HepG2 (cell line): ENCODE data around the gene PIP4K2C. TPM values are rescaled to one million over a fixed set of nuclear protein-coding genes. Genes with fewer than 3 reads are reported as not detected.

Experiments used
- AHR ChIP-seq: IDR thresholded peaks from 2 replicates; pipeline ENCODE4 v1.6.1; 2018; ENCODE audit warnings: missing genetic modification reagents, missing compliant biosample characterization
- GMEB2 ChIP-seq: IDR thresholded peaks from 2 replicates; pipeline ENCODE4 v1.6.1; 2016; ENCODE audit warnings: missing biosample characterization, missing genetic modification reagents, low read depth
- HDAC1 ChIP-seq: sonication (generic); formaldehyde crosslinking; IDR thresholded peaks from 2 replicates; pipeline ENCODE4 v1.5.1; 2020; ENCODE audit warnings: mild to moderate bottlenecking, missing genetic modification reagents
- HMG20A ChIP-seq: IDR thresholded peaks from 2 replicates; pipeline ENCODE4 v1.6.1; 2016; ENCODE audit warnings: borderline replicate concordance
- MZF1 ChIP-seq: sonication (generic); formaldehyde crosslinking; IDR thresholded peaks from 2 replicates; pipeline ENCODE4 v1.8.1; 2023; ENCODE audit warnings: mild to moderate bottlenecking, missing genetic modification reagents, borderline replicate concordance
- NCOA1 ChIP-seq: sonication (generic); formaldehyde crosslinking; IDR thresholded peaks from 2 replicates; pipeline ENCODE4 v1.9.0; 2021; ENCODE audit warnings: missing genetic modification reagents
- NFIC ChIP-seq: IDR thresholded peaks from 2 replicates; pipeline ENCODE4 v1.6.1; 2012; ENCODE audit warnings: mild to moderate bottlenecking, low read length, inconsistent platforms
- PHF21A ChIP-seq: sonication (generic); formaldehyde crosslinking; IDR thresholded peaks from 2 replicates; pipeline ENCODE4 v1.5.0; 2020; ENCODE audit warnings: mild to moderate bottlenecking, missing genetic modification reagents
- SATB2 ChIP-seq: sonication (generic); formaldehyde crosslinking; IDR thresholded peaks from 2 replicates; pipeline ENCODE4 v1.5.0; 2020; ENCODE audit warnings: missing genetic modification reagents
- THAP11 ChIP-seq: IDR thresholded peaks from 2 replicates; pipeline ENCODE4 v1.6.1; 2016; ENCODE audit warnings: missing biosample characterization, missing genetic modification reagents
- XRCC5 ChIP-seq: fragments of 200-400 bp; formaldehyde crosslinking; optimal IDR thresholded peaks from 2 replicates; pipeline ENCODE3; 2017; ENCODE audit warnings: mild to moderate bottlenecking, low read length
- ZNF281 ChIP-seq: sonication (generic); formaldehyde crosslinking; IDR thresholded peaks from 2 replicates; pipeline ENCODE4 v1.4.0; 2020; ENCODE audit warnings: missing genetic modification reagents, borderline replicate concordance
- ZNF460 ChIP-seq: sonication (generic); formaldehyde crosslinking; IDR thresholded peaks from 2 replicates; pipeline ENCODE4 v1.5.1; 2020; ENCODE audit warnings: missing genetic modification reagents, mild to moderate bottlenecking, borderline replicate concordance
- polyA plus RNA-seq, 8 experiments: library from polyadenylated mRNA; depleted of rRNA in 3 of 8; stranded (reverse) in 7 of 8; unstranded in 1 of 8; fragments of >200 nt; fragmentation: Illumina TruSeq in 4 of 8; extraction: Trizol in 4 of 8; gene quantifications; 2 replicates each; pipeline versions ENCODE4 v1.2.1 to v1.2.3, GENCODE V29; 2011 to 2016; ENCODE audit warnings: low read depth in 4 of 8, missing spikeins in 1 of 8, mixed read lengths in 1 of 8; ENCODE audit not compliant: insufficient read depth in 1 of 8
- total RNA-seq, 5 experiments: library from RNA; depleted of rRNA; stranded (reverse); fragments of >200 nt; fragmentation: Illumina TruSeq; extraction: Trizol; gene quantifications; 2 replicates each; pipeline ENCODE4 v1.2.3, GENCODE V29; 2016; ENCODE audit warnings: low read depth in 1 of 5
- TF ChIP-seq, protein P1 (sequence below): sonication (generic); formaldehyde crosslinking; IDR thresholded peaks from 2 replicates; pipeline ENCODE4 v1.8.1; 2022; ENCODE audit warnings: low read depth, mild to moderate bottlenecking, missing genetic modification reagents
- TF ChIP-seq, protein P2 (sequence below): sonication (generic); formaldehyde crosslinking; IDR thresholded peaks from 2 replicates; pipeline ENCODE4 v1.5.0; 2020; ENCODE audit warnings: missing genetic modification reagents
- TF ChIP-seq, protein P3 (sequence below): sonication (generic); formaldehyde crosslinking; IDR thresholded peaks from 2 replicates; pipeline ENCODE4 v1.5.1; 2020; ENCODE audit warnings: missing genetic modification reagents, mild to moderate bottlenecking, borderline replicate concordance

PIP4K2C gene
- total and polyA plus RNA-seq, 2 of the 13 experiments (the other 11 are each of a cell fraction or from before 2014, with no cell fraction given): 23.3 to 26.4 TPM

DNA sequence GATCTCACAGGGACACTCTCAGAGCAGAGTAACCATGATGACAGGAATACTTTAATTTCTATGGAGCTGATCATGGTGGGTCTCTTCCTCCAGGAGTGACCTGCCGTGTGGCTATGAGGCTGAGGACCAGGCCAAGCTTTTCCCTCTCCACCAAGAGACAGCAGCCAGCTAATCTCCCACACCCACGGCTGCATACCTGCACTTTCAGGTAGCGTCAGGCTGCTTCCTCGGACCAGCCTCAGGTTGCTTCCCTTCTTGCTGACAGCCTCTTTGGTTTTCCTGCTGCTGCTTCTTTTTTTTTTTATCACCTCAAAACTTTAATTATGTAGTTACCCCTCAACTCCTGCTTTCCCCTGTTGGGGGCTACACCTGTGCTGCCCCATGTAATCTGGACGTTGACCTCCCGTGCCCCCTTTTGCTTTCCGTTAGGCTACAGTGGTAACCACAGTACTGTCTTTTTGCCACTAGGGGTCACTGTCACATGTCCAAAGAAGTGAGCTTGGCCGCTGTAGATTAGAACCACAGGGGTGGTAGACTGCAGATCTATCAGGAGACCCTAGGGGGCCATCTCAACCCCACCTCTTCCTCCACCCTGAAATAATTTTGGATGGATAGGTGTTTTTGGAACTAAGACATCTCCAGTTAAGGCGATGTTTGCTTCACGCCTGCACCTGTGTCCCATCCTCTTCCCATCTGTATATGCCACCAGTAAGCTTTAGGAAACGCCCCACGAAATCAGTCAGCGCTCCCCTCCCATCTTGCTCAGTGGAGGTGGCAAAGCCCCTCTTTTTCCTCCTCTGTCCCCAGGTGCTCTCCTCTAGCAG, 7.8 kb upstream of the PIP4K2C start (continued):
- TF ChIP-seq GMEB2 (CRISPR knock-in tag) (no peak), NFIC (no peak), PHF21A (CRISPR knock-in tag) (no peak; the same call in 1 of the 2 replicates), HDAC1 (CRISPR knock-in tag) (no peak), MZF1 (no peak), THAP11 (peak; percentile 52; the same call in 1 of the 2 replicates), XRCC5 (peak; percentile 49), ZNF460 (CRISPR knock-in tag) (no peak), ZNF281 (no peak), AHR (CRISPR knock-in tag) (no peak), HMG20A (CRISPR knock-in tag) (no peak), NCOA1 (CRISPR knock-in tag) (no peak), SATB2 (CRISPR knock-in tag) (no peak)
- TF ChIP-seq, protein P1, sequence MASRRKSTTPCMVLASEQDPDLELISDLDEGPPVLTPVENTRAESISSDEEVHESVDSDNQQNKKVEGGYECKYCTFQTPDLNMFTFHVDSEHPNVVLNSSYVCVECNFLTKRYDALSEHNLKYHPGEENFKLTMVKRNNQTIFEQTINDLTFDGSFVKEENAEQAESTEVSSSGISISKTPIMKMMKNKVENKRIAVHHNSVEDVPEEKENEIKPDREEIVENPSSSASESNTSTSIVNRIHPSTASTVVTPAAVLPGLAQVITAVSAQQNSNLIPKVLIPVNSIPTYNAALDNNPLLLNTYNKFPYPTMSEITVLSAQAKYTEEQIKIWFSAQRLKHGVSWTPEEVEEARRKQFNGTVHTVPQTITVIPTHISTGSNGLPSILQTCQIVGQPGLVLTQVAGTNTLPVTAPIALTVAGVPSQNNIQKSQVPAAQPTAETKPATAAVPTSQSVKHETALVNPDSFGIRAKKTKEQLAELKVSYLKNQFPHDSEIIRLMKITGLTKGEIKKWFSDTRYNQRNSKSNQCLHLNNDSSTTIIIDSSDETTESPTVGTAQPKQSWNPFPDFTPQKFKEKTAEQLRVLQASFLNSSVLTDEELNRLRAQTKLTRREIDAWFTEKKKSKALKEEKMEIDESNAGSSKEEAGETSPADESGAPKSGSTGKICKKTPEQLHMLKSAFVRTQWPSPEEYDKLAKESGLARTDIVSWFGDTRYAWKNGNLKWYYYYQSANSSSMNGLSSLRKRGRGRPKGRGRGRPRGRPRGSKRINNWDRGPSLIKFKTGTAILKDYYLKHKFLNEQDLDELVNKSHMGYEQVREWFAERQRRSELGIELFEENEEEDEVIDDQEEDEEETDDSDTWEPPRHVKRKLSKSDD (CRISPR knock-in tag): no peak
- TF ChIP-seq, protein P2, sequence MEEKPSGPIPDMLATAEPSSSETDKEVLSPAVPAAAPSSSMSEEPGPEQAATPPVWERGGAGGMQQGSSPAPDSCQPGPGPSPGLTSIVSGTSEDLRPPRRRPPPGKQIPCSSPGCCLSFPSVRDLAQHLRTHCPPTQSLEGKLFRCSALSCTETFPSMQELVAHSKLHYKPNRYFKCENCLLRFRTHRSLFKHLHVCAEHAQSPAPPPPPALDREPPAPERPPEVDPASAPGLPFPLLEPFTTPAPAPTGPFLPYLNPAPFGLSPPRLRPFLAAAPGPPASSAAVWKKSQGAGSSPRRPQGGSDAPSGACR: no peak
- TF ChIP-seq, protein P3, sequence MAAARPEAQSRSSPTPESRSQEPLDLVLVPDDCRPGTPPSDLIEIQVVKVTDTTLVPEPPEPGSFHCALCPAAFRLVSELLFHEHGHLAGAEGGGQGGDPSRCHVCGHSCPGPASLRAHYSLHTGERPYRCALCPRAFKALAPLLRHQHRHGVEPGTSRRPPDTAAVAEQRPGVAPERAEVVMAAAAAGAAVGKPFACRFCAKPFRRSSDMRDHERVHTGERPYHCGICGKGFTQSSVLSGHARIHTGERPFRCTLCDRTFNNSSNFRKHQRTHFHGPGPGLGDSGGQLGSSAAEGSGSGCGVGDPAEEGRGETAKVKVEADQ: no peak
